Measurements from ENCODE around the gene POLR2E.

- TF ChIP-seq POLR2A (IDR thresholded peaks at IDR 0.05) (no peak), CTCF (IDR thresholded peaks at IDR 0.05) (no peak)
Observed at GRCh38 chr19:1091544-1092175, 3.5 kb downstream of the POLR2E start.

Measured in upper lobe of left lung (tissue), 4 donors.